Stimulated activated CD8-positive, alpha-beta memory T cell treated with anti-CD3 and anti-CD28 coated beads, Interleukin-12 subunit alpha, Interleukin-12 subunit beta, amount 100 ng/mL, for 24 hours (primary cell): ENCODE data around the gene PRM1.

Experiments
- DNase-seq: peaks from one replicate; pipeline ENCODE4 v3.0.0-alpha.2; 2020; ENCODE audit errors: extremely low read depth

Gene PRM1

GRCh38 chr16:11273721-11274324, 7.3 kb downstream of the PRM1 start:
- DNase-seq, result no peak

- no peak for DNase-seq
These were observed 8.0 kb downstream of the PRM1 start, which contains the start of gene PRM3 for GRCh38 chr16:11272921-11273720. PRM3 (minus strand) TSS chr16:11273629; CDS start chr16:11273595, 34 bp downstream.

- no peak for DNase-seq
These were observed 8.6 kb downstream of the PRM1 start for GRCh38 chr16:11272484-11272883.

- no peak for DNase-seq
These were observed 9.5 kb downstream of the PRM1 start for GRCh38 chr16:11271610-11272009.

- DNase-seq, result no peak
These were observed 10.4 kb downstream of the PRM1 start for GRCh38 chr16:11270602-11271162.

- no peak for DNase-seq
These were observed 12.2 kb downstream of the PRM1 start, which contains the start of gene TNP2 for GRCh38 chr16:11268921-11269375. TNP2 (minus strand) TSS chr16:11269325; CDS start chr16:11269262, 63 bp downstream.

- DNase-seq, result no peak
These were observed 16.0 kb downstream of the PRM1 start for GRCh38 chr16:11265124-11265523.

- no peak for DNase-seq
These were observed 16.8 kb downstream of the PRM1 start for GRCh38 chr16:11264155-11264832.

GRCh38 chr16:11263737-11264136, 17.4 kb downstream of the PRM1 start:
- DNase-seq, result no peak

- DNase-seq, result no peak
These were observed 18.2 kb downstream of the PRM1 start for GRCh38 chr16:11262915-11263314.

- no peak for DNase-seq
These were observed 20.5 kb downstream of the PRM1 start for GRCh38 chr16:11260596-11260966.

- no peak for DNase-seq
These were observed 21.2 kb downstream of the PRM1 start for GRCh38 chr16:11259655-11260595.

- no peak for DNase-seq
These were observed 22.3 kb downstream of the PRM1 start for GRCh38 chr16:11258553-11259492.

- DNase-seq, result no peak
These were observed 23.8 kb downstream of the PRM1 start for GRCh38 chr16:11257131-11257938.

- DNase-seq, result no peak
These were observed 24.4 kb downstream of the PRM1 start for GRCh38 chr16:11256661-11257130.

GRCh38 chr16:11255737-11256660, 25.1 kb downstream of the PRM1 start, which contains the start of gene SOCS1:
SOCS1 (minus strand) TSS chr16:11256204; CDS start chr16:11255478, 726 bp downstream.
- peak; percentile 80 for DNase-seq

- DNase-seq, result no peak
These were observed 26.0 kb downstream of the PRM1 start for GRCh38 chr16:11254913-11255736.
